OCI-LY7 (cell line): ENCODE results near the gene PXDC1. TPM values are rescaled to one million over a fixed set of nuclear protein-coding genes. Genes with fewer than 3 reads are reported as not detected.

ENCODE experiments used
- BruUV-seq: library from RNA; stranded (reverse); fragments of 400-500 nt; replicated peaks from 2 replicates; lab custom pipeline; 2021; lab: Mats Ljungman, UMichigan
- CTCF ChIA-PET: fragments of 300-600 bp; sonication (Branson Sonifier 250); formaldehyde crosslinking; loops from one replicate; lab custom pipeline; 2022; ENCODE audit warnings: antibody characterized with exemption; ENCODE audit not compliant: unreplicated experiment; lab: Charles Lee
- POLR2A ChIA-PET: fragments of 300-600 bp; sonication (Branson Sonifier 250); formaldehyde crosslinking; loops from one replicate; lab custom pipeline; 2022; ENCODE audit warnings: antibody characterized with exemption; lab: Charles Lee
- DNase-seq: peaks from one replicate; pipeline ENCODE4 v3.0.0-alpha.2; 2015; ENCODE audit warnings: low spot score
- H2AFZ ChIP-seq: fragments of 200-600 bp; sonication (generic), shearing (Covaris generic); 2 replicates; pipeline ENCODE4 v1.6.1; 2014; ENCODE audit warnings: mild to moderate bottlenecking, antibody characterized with exemption, low read length, moderate library complexity
- H3K27ac ChIP-seq: fragments of 200-600 bp; sonication (generic); 2 replicates; pipeline ENCODE4 v1.5.1; 2014; ENCODE audit warnings: mixed run types, low read depth, mild to moderate bottlenecking, moderate library complexity, low read length, inconsistent platforms; ENCODE audit not compliant: poor library complexity, severe bottlenecking
- H3K36me3 ChIP-seq: fragments of 200-600 bp; sonication (generic); 2 replicates; pipeline ENCODE4 v1.6.1; 2014; ENCODE audit warnings: mild to moderate bottlenecking, antibody characterized with exemption, low read length, moderate library complexity, mixed read lengths; ENCODE audit not compliant: insufficient read depth
- H3K4me1 ChIP-seq: fragments of 200-600 bp; sonication (generic); 2 replicates; pipeline ENCODE4 v1.5.1; 2014; ENCODE audit warnings: mild to moderate bottlenecking, low read length; ENCODE audit not compliant: insufficient read depth, poor library complexity, severe bottlenecking
- H3K4me2 ChIP-seq: fragments of 200-600 bp; sonication (generic); 2 replicates; pipeline ENCODE4 v1.6.1; 2014; ENCODE audit warnings: mild to moderate bottlenecking, low read length
- H3K4me3 ChIP-seq: fragments of 200-600 bp; sonication (generic); 2 replicates; pipeline ENCODE4 v1.5.1; 2014; ENCODE audit warnings: mild to moderate bottlenecking, low read depth, low read length; ENCODE audit not compliant: poor library complexity, severe bottlenecking
- H3K79me2 ChIP-seq: fragments of 200-600 bp; sonication (generic); 2 replicates; pipeline ENCODE4 v1.6.1; 2016; ENCODE audit warnings: low read depth, mild to moderate bottlenecking, low read length, moderate library complexity, mixed read lengths; ENCODE audit not compliant: insufficient read depth
- H3K9me2 ChIP-seq: fragments of 200-600 bp; sonication (generic); 2 replicates; pipeline ENCODE4 v1.6.1; 2016; ENCODE audit warnings: mild to moderate bottlenecking, low read length, mixed read lengths; ENCODE audit not compliant: insufficient read depth
- H3K9me3 ChIP-seq: fragments of 200-600 bp; sonication (generic); 2 replicates; pipeline ENCODE4 v1.6.1; 2014; ENCODE audit warnings: mild to moderate bottlenecking, mixed run types, low read length, mixed read lengths
- H4K20me1 ChIP-seq: fragments of 200-600 bp; sonication (generic); 2 replicates; pipeline ENCODE4 v1.6.1; 2014; ENCODE audit warnings: mild to moderate bottlenecking, antibody characterized with exemption, low read length, moderate library complexity, mixed read lengths; ENCODE audit not compliant: insufficient read depth
- EZH2phosphoT487 ChIP-seq: fragments of 200-600 bp; sonication (generic); IDR thresholded peaks from 2 replicates; pipeline ENCODE4 v1.6.1; 2018; ENCODE audit warnings: low read depth, borderline replicate concordance, mild to moderate bottlenecking, mixed run types, antibody characterized with exemption, low read length, moderate library complexity, mixed read lengths
- intact Hi-C: fragments of 100-400 bp; cut with micrococcal nuclease; formaldehyde crosslinking; loops from one replicate; pipeline ENCODE4 v1.10.0; 2022; ENCODE audit not compliant: unreplicated experiment
- total RNA-seq, 2 experiments: library from RNA; depleted of rRNA in 1 of 2; stranded (reverse); fragments of >200 nt in 1 of 2; shearing (Covaris generic) in 1 of 2; gene quantifications; 2 replicates each; pipeline ENCODE4 v1.2.3, GENCODE V29; 2014 to 2022
- TF ChIP-seq, protein P1 (sequence below): fragments of 200-600 bp; sonication (generic); conservative IDR thresholded peaks from 2 replicates; pipeline ENCODE4 v1.5.1; 2014; ENCODE audit warnings: mild to moderate bottlenecking, antibody characterized with exemption, low read length, moderate library complexity, mixed read lengths

PXDC1 gene
- total RNA-seq, 2 experiments from 2014 or later, result not detected

DNA sequence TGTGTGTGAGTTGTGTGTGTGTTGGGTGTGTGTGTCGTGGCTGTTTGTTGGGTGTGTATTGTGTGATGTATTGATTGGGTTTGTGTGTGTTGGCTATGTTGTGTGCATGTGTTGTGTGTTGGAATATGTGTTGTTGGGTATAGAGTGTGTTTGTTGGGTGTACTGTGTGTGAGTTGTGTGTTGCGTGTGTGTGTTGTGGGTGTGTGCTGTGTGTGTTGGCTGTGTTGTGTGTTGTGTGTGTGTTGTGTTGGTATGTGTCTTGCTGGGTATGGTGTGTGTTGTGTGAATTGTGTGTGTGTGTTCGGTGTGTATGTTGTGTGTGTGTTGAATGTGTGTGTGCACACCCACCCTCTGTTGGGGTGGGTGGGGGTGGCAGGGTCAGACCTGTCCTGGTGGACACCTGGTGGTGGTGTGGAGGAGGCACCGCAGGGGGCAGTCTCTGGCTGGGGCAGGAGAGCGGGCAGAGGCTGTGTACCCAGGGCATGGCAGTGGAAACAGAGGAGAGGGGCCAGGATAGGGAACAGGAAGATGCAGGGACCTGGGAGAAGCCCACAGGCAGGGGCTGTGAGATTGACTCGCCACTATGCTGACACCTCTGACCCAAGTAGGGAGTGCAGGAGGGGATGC is 25.5 kb upstream of the PXDC1 start:
- intact Hi-C loops, result no loop called here
- H3K9me3 ChIP-seq, result no peaks in the 10 kb centered on the region
- H3K27ac ChIP-seq, result no peak overlapping the region
- no peak overlapping the region for H3K4me2 ChIP-seq
- no peak for TF ChIP-seq EZH2phosphoT487
- ChIA-PET CTCF (no interaction called here), POLR2A (no interaction called here)
- H2AFZ ChIP-seq, result no peak overlapping the region
- no peaks in the 10 kb centered on the region for H4K20me1 ChIP-seq
- BruUV-seq, result no TSS peak
- no peaks in the 10 kb centered on the region for H3K79me2 ChIP-seq
- H3K4me3 ChIP-seq, result no peak overlapping the region
- H3K4me1 ChIP-seq, result no peaks in the 10 kb centered on the region
- H3K9me2 ChIP-seq, result no peaks in the 10 kb centered on the region
- no peak for DNase-seq
- no peaks in the 10 kb centered on the region for H3K36me3 ChIP-seq

DNA sequence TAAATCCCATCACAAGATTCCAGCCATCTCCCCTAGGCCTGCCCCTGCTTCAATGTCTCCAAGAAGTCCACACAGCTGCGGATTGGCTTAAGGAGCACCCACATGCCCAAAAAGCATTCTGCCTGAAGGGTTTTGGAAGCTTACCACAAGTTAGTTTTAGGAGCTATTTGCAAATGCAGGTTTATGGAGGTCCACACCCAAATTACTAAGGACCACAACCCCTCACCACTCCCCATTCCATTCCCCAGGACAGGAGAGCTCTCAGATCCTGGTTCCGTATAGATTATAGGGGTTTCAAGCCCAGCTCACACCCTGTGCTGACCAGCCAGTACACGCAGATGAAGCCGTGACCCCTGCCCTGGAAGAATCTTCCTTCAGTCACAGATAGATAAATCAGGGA is 24.3 kb upstream of the PXDC1 start:
- Histone ChIP-seq H3K79me2 (no peaks in the 10 kb centered on the region), H3K9me2 (no peaks in the 10 kb centered on the region), H3K4me3 (no peak overlapping the region), H3K4me2 (no peak overlapping the region), H3K9me3 (no peaks in the 10 kb centered on the region), H4K20me1 (no peaks in the 10 kb centered on the region), H3K27ac (no peak overlapping the region), H3K4me1 (no peaks in the 10 kb centered on the region), H3K36me3 (no peaks in the 10 kb centered on the region), H2AFZ (no peak overlapping the region)
- ChIA-PET CTCF (no interaction called here), POLR2A (interaction anchor here (0.6 to 0.7 kb wide), 2 partner anchors 16 to 278 kb away, joined by 3 read pairs; no protein-coding TSS in a partner anchor)
- DNase-seq, result no peak
- TF ChIP-seq, protein P1, sequence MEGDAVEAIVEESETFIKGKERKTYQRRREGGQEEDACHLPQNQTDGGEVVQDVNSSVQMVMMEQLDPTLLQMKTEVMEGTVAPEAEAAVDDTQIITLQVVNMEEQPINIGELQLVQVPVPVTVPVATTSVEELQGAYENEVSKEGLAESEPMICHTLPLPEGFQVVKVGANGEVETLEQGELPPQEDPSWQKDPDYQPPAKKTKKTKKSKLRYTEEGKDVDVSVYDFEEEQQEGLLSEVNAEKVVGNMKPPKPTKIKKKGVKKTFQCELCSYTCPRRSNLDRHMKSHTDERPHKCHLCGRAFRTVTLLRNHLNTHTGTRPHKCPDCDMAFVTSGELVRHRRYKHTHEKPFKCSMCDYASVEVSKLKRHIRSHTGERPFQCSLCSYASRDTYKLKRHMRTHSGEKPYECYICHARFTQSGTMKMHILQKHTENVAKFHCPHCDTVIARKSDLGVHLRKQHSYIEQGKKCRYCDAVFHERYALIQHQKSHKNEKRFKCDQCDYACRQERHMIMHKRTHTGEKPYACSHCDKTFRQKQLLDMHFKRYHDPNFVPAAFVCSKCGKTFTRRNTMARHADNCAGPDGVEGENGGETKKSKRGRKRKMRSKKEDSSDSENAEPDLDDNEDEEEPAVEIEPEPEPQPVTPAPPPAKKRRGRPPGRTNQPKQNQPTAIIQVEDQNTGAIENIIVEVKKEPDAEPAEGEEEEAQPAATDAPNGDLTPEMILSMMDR, result no peak
- TF ChIP-seq EZH2phosphoT487, result no peak
- intact Hi-C loops, result no loop called here
- BruUV-seq, result no TSS peak

DNA sequence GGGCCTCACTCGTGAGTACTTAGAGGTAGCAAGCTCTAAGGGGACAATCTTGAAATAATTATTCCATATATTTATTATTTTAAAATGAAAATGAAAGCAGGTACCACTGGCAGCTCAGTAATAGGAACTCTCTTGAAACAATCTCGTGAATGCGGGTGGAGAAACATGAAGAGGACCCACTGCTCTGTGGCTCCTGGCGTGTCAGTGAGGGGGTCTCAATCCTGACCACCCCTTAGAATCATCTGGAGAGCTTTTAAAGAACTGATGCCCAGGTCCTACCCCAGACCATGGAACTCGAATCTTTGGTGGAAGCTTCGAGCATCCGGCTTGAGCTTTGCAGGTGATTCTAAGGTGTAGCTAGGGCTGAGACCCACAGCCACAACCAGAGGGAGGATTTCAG is 23.9 kb upstream of the PXDC1 start:
- CTCF ChIA-PET, result no interaction called here
- TF ChIP-seq, protein P1, result no peak

More for the DNA sequence above, 23.9 kb upstream of the PXDC1 start:
- intact Hi-C loops, result no loop called here
- Histone ChIP-seq H3K36me3 (no peaks in the 10 kb centered on the region), H3K4me1 (no peaks in the 10 kb centered on the region), H3K27ac (no peak overlapping the region), H3K79me2 (no peaks in the 10 kb centered on the region), H3K4me3 (no peak overlapping the region), H3K9me2 (no peaks in the 10 kb centered on the region), H3K9me3 (no peaks in the 10 kb centered on the region), H4K20me1 (no peaks in the 10 kb centered on the region), H2AFZ (no peak overlapping the region), H3K4me2 (no peak overlapping the region)
- no peak for DNase-seq
- POLR2A ChIA-PET, result interaction anchor here (0.7 kb wide), 1 partner anchor 15 kb away, joined by 3 read pairs; no protein-coding TSS in a partner anchor
- no TSS peak for BruUV-seq
